ENCODE measurements around the gene POLR2E. TPM values are rescaled to one million over a fixed set of nuclear protein-coding genes. Genes with fewer than 3 reads are reported as not detected.

POLR2E gene
- total RNA-seq, 1 donor from 2014 or later: 248 TPM

GRCh38 chr19:1093330-1093729 is 1.8 kb downstream of the POLR2E start:
- no peak for TF ChIP-seq CTCF (conservative IDR thresholded peaks at IDR 0.05; ENCODE audit: low read depth, low read length)
- no peak for DNase-seq (ENCODE audit: low read depth)
- peak overlapping the region; percentile 98 for H3K4me3 ChIP-seq (ENCODE audit: low read depth, low read length)

GRCh38 chr19:1091544-1092175 is 3.5 kb downstream of the POLR2E start:
- no peak for DNase-seq (ENCODE audit: low read depth)
- H3K4me3 ChIP-seq (ENCODE audit: low read depth, low read length): no peak overlapping the region
- no peak for TF ChIP-seq CTCF (conservative IDR thresholded peaks at IDR 0.05; ENCODE audit: low read depth, low read length)

- DNase-seq (ENCODE audit: low read depth): no peak
- no peak for TF ChIP-seq CTCF (conservative IDR thresholded peaks at IDR 0.05; ENCODE audit: low read depth, low read length)
- H3K4me3 ChIP-seq (ENCODE audit: low read depth, low read length): no peak overlapping the region
These were observed 4.2 kb downstream of the POLR2E start for GRCh38 chr19:1090731-1091543.

- no peak for DNase-seq (ENCODE audit: low read depth)
- TF ChIP-seq CTCF (conservative IDR thresholded peaks at IDR 0.05; ENCODE audit: low read depth, low read length): no peak
- H3K4me3 ChIP-seq (ENCODE audit: low read depth, low read length): no peak overlapping the region
These were observed 5.3 kb downstream of the POLR2E start for GRCh38 chr19:1089891-1090290.

GRCh38 chr19:1089126-1089771 is 5.9 kb downstream of the POLR2E start:
- DNase-seq (ENCODE audit: low read depth): no peak
- H3K4me3 ChIP-seq (ENCODE audit: low read depth, low read length): no peak overlapping the region
- TF ChIP-seq CTCF (conservative IDR thresholded peaks at IDR 0.05; ENCODE audit: low read depth, low read length): no peak

GRCh38 chr19:1088416-1089010 is 6.7 kb downstream of the POLR2E start:
- TF ChIP-seq CTCF (conservative IDR thresholded peaks at IDR 0.05; ENCODE audit: low read depth, low read length): no peak
- no peak for DNase-seq (ENCODE audit: low read depth)
- no peak overlapping the region for H3K4me3 ChIP-seq (ENCODE audit: low read depth, low read length)
